ENCODE results near the gene FUNDC2. TPM values are rescaled to one million over a fixed set of nuclear protein-coding genes. Genes with fewer than 3 reads are reported as not detected.

FUNDC2 gene
- total RNA-seq, 1 donor from 2014 or later, result 43.7 TPM

DNA sequence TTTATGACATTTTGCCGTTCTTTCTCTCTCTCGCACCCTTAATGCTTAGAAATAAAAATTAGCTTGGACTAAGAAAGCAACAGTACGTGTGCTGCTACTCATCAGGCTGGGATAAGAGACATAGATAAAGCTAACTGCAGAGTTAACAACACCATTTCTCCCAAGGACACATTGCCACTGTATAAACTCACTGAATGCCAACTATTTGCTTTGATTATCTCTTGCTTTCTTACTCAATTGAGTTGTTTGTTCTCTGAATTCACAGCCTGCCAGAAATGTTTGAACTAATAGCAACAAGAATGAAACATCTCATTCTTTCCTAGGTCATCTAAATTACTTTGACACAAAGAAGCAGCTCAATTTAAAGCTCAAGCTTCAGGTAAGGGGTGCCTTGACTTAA, 38.7 kb upstream of the FUNDC2 start:
- no peaks in the 10 kb centered on the region for H3K27me3 ChIP-seq (ENCODE audit: control insufficient read depth, insufficient read depth, low read length)
- no peak overlapping the region for H3K4me3 ChIP-seq (ENCODE audit: low read depth, low read length)
- DNase-seq (ENCODE audit: low read depth), result no peak
- no peaks in the 10 kb centered on the region for H3K36me3 ChIP-seq (ENCODE audit: control insufficient read depth, insufficient read depth, low read length)
- TF ChIP-seq, protein P1, sequence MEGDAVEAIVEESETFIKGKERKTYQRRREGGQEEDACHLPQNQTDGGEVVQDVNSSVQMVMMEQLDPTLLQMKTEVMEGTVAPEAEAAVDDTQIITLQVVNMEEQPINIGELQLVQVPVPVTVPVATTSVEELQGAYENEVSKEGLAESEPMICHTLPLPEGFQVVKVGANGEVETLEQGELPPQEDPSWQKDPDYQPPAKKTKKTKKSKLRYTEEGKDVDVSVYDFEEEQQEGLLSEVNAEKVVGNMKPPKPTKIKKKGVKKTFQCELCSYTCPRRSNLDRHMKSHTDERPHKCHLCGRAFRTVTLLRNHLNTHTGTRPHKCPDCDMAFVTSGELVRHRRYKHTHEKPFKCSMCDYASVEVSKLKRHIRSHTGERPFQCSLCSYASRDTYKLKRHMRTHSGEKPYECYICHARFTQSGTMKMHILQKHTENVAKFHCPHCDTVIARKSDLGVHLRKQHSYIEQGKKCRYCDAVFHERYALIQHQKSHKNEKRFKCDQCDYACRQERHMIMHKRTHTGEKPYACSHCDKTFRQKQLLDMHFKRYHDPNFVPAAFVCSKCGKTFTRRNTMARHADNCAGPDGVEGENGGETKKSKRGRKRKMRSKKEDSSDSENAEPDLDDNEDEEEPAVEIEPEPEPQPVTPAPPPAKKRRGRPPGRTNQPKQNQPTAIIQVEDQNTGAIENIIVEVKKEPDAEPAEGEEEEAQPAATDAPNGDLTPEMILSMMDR (IDR thresholded peaks at IDR 0.05; ENCODE audit: insufficient read depth, low read length, poor library complexity, severe bottlenecking), result no peak

GRCh38 chrX:154988719-154989118, 37.9 kb upstream of the FUNDC2 start:
- no peaks in the 10 kb centered on the region for H3K36me3 ChIP-seq (ENCODE audit: control insufficient read depth, insufficient read depth, low read length)
- TF ChIP-seq, protein P1 (IDR thresholded peaks at IDR 0.05; ENCODE audit: insufficient read depth, low read length, poor library complexity, severe bottlenecking), result no peak
- H3K27me3 ChIP-seq (ENCODE audit: control insufficient read depth, insufficient read depth, low read length), result no peaks in the 10 kb centered on the region
- no peak for DNase-seq (ENCODE audit: low read depth)
- no peak overlapping the region for H3K4me3 ChIP-seq (ENCODE audit: low read depth, low read length)

DNA sequence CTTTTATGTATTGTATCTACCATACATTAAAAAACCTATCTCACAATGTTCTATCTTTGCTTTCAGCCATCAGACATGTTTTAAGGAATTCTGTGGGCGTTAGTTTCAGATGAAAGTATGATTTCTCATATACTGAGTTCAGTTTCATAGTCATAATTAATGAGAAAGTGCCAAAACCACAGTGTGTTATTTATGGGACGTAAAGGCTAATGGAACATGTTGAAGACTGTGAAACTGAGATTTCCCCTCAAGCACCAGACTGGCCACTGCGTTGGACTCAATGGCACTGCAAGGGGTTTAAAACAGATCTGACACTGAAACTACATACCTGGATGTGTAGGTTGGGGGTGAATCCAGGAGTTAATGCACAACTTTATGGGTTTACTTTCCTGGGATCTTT, 36.1 kb upstream of the FUNDC2 start:
- Histone ChIP-seq H3K4me3 (ENCODE audit: low read depth, low read length) (no peak overlapping the region), H3K27me3 (ENCODE audit: control insufficient read depth, insufficient read depth, low read length) (no peaks in the 10 kb centered on the region), H3K36me3 (ENCODE audit: control insufficient read depth, insufficient read depth, low read length) (no peaks in the 10 kb centered on the region)
- TF ChIP-seq, protein P1 (IDR thresholded peaks at IDR 0.05; ENCODE audit: insufficient read depth, low read length, poor library complexity, severe bottlenecking), result no peak
- no peak for DNase-seq (ENCODE audit: low read depth)

GRCh38 chrX:154991039-154991438, 35.6 kb upstream of the FUNDC2 start:
- Histone ChIP-seq H3K4me3 (ENCODE audit: low read depth, low read length) (no peak overlapping the region), H3K27me3 (ENCODE audit: control insufficient read depth, insufficient read depth, low read length) (no peaks in the 10 kb centered on the region), H3K36me3 (ENCODE audit: control insufficient read depth, insufficient read depth, low read length) (no peaks in the 10 kb centered on the region)
- TF ChIP-seq, protein P1 (IDR thresholded peaks at IDR 0.05; ENCODE audit: insufficient read depth, low read length, poor library complexity, severe bottlenecking), result no peak
- DNase-seq (ENCODE audit: low read depth), result no peak

- Histone ChIP-seq H3K36me3 (ENCODE audit: control insufficient read depth, insufficient read depth, low read length) (no peaks in the 10 kb centered on the region), H3K4me3 (ENCODE audit: low read depth, low read length) (no peak overlapping the region), H3K27me3 (ENCODE audit: control insufficient read depth, insufficient read depth, low read length) (no peaks in the 10 kb centered on the region)
- TF ChIP-seq, protein P1 (IDR thresholded peaks at IDR 0.05; ENCODE audit: insufficient read depth, low read length, poor library complexity, severe bottlenecking), result no peak
- DNase-seq (ENCODE audit: low read depth), result no peak
Observed at GRCh38 chrX:154991476-154991875, 35.2 kb upstream of the FUNDC2 start.

- TF ChIP-seq, protein P1 (IDR thresholded peaks at IDR 0.05; ENCODE audit: insufficient read depth, low read length, poor library complexity, severe bottlenecking), result no peak
- no peak overlapping the region for H3K4me3 ChIP-seq (ENCODE audit: low read depth, low read length)
- DNase-seq (ENCODE audit: low read depth), result no peak
- H3K36me3 ChIP-seq (ENCODE audit: control insufficient read depth, insufficient read depth, low read length), result no peaks in the 10 kb centered on the region
- no peaks in the 10 kb centered on the region for H3K27me3 ChIP-seq (ENCODE audit: control insufficient read depth, insufficient read depth, low read length)
Observed at GRCh38 chrX:154998204-154998880, 28.3 kb upstream of the FUNDC2 start.
